H9 (cell line): ENCODE measurements around the gene MTMR12. TPM values are rescaled to one million over a fixed set of nuclear protein-coding genes. Genes with fewer than 3 reads are reported as not detected.
A peak's percentile ranks its signal among the peaks of the same experiment; 100 is the strongest.

ENCODE experiments used
- DNase-seq: peaks from one replicate; pipeline ENCODE4 v3.0.0-alpha.2; 2017
- H2AFZ ChIP-seq: one replicate; pipeline ENCODE4 v1.6.1; 2013; ENCODE audit warnings: mild to moderate bottlenecking, low read length, control low read depth, moderate library complexity
- H2AK5ac ChIP-seq: 2 replicates; pipeline ENCODE4 v1.6.1; 2013; ENCODE audit warnings: low read length, control low read depth, mixed read lengths; ENCODE audit not compliant: insufficient read length
- H2BK120ac ChIP-seq: one replicate; pipeline ENCODE4 v1.6.1; 2013; ENCODE audit warnings: low read depth, mild to moderate bottlenecking, low read length, control low read depth, inconsistent platforms; ENCODE audit not compliant: poor library complexity, severe bottlenecking
- H2BK12ac ChIP-seq: 2 replicates; pipeline ENCODE4 v1.6.1; 2013; ENCODE audit warnings: low read length, control low read depth, mixed read lengths, low read depth; ENCODE audit not compliant: insufficient read length
- H2BK15ac ChIP-seq: 2 replicates; pipeline ENCODE4 v1.6.1; 2013; ENCODE audit warnings: low read depth, low read length, control low read depth
- H2BK20ac ChIP-seq: one replicate; pipeline ENCODE4 v1.6.1; 2013; ENCODE audit warnings: low read depth, mild to moderate bottlenecking, low read length, control low read depth, inconsistent platforms; ENCODE audit not compliant: poor library complexity, severe bottlenecking
- H2BK5ac ChIP-seq: 2 replicates; pipeline ENCODE4 v1.6.1; 2013; ENCODE audit warnings: low read length, control low read depth, mixed read lengths; ENCODE audit not compliant: insufficient read length
- H3K14ac ChIP-seq: 2 replicates; pipeline ENCODE4 v1.6.1; 2013; ENCODE audit warnings: low read length, control low read depth; ENCODE audit not compliant: insufficient read depth
- H3K18ac ChIP-seq: 2 replicates; pipeline ENCODE4 v1.6.1; 2013; ENCODE audit warnings: low read depth, mild to moderate bottlenecking, mixed read lengths, low read length, control low read depth; ENCODE audit not compliant: insufficient read length
- H3K23ac ChIP-seq: 2 replicates; pipeline ENCODE4 v1.6.1; 2013; ENCODE audit warnings: low read length, control low read depth, mixed read lengths, low read depth; ENCODE audit not compliant: insufficient read length
- H3K23me2 ChIP-seq: 2 replicates; pipeline ENCODE4 v1.6.1; 2013; ENCODE audit warnings: low read depth, mild to moderate bottlenecking, mixed read lengths, low read length, control low read depth; ENCODE audit not compliant: insufficient read length, poor library complexity, severe bottlenecking
- H3K27ac ChIP-seq: 2 replicates; pipeline ENCODE4 v1.5.1; 2013; ENCODE audit warnings: low read length, control low read depth, mixed read lengths, low read depth; ENCODE audit not compliant: insufficient read length
- H3K27me3 ChIP-seq: 2 replicates; pipeline ENCODE4 v1.6.1; 2013; ENCODE audit warnings: low read length, control low read depth, inconsistent platforms; ENCODE audit not compliant: insufficient read depth
- H3K4ac ChIP-seq: 2 replicates; pipeline ENCODE4 v1.6.1; 2013; ENCODE audit warnings: low read depth, mild to moderate bottlenecking, control low read depth, inconsistent platforms, low read length, moderate library complexity
- H3K4me1 ChIP-seq: 2 replicates; pipeline ENCODE4 v1.6.1; 2013; ENCODE audit warnings: low read length, control low read depth, inconsistent platforms; ENCODE audit not compliant: insufficient read depth
- H3K4me2 ChIP-seq: 2 replicates; pipeline ENCODE4 v1.6.1; 2013; ENCODE audit warnings: low read length, control low read depth, mixed read lengths; ENCODE audit not compliant: insufficient read length, insufficient read depth
- H3K56ac ChIP-seq: 2 replicates; pipeline ENCODE4 v1.6.1; 2013; ENCODE audit warnings: low read depth, mild to moderate bottlenecking, mixed read lengths, low read length, control low read depth; ENCODE audit not compliant: insufficient read length
- H3K79me1 ChIP-seq: 2 replicates; pipeline ENCODE4 v1.6.1; 2013; ENCODE audit warnings: low read depth, mild to moderate bottlenecking, moderate library complexity, low read length, control low read depth, inconsistent platforms; ENCODE audit not compliant: insufficient read depth, poor library complexity, severe bottlenecking
- H3K79me2 ChIP-seq: 2 replicates; pipeline ENCODE4 v1.6.1; 2013; ENCODE audit warnings: low read length, control low read depth, inconsistent platforms; ENCODE audit not compliant: insufficient read depth
- H3K9ac ChIP-seq: 2 replicates; pipeline ENCODE4 v1.6.1; 2013; ENCODE audit warnings: low read length, control low read depth, mixed read lengths; ENCODE audit not compliant: insufficient read length; ENCODE audit errors: extremely low read depth
- H3K9me3 ChIP-seq: one replicate; pipeline ENCODE4 v1.6.1; 2013; ENCODE audit warnings: low read depth, low read length, inconsistent platforms; ENCODE audit not compliant: control insufficient read depth
- H3T11ph ChIP-seq: one replicate; pipeline ENCODE4 v1.6.1; 2013; ENCODE audit warnings: mild to moderate bottlenecking, low read length, control low read depth, inconsistent platforms
- H4K20me1 ChIP-seq: one replicate; pipeline ENCODE4 v1.6.1; 2013; ENCODE audit not compliant: control insufficient read depth, insufficient read length, insufficient read depth
- H4K5ac ChIP-seq: 2 replicates; pipeline ENCODE4 v1.6.1; 2013; ENCODE audit warnings: low read depth, mild to moderate bottlenecking, mixed read lengths, low read length, control low read depth; ENCODE audit not compliant: insufficient read length
- H4K8ac ChIP-seq: replicated peaks from 2 replicates; pipeline ENCODE4 v1.6.1; 2013; ENCODE audit warnings: low read length, control low read depth, mixed read lengths, low read depth; ENCODE audit not compliant: insufficient read length
- H4K91ac ChIP-seq: 2 replicates; pipeline ENCODE4 v1.6.1; 2013; ENCODE audit warnings: low read depth, mild to moderate bottlenecking, moderate library complexity, mixed read lengths, low read length, control low read depth; ENCODE audit not compliant: insufficient read length
- H3K27ac Mint-ChIP-seq, 3 experiments: 2 replicates in 2 of 3; 3 replicates in 1 of 3; pipeline ENCODE4 v1.8.0; 2020 to 2021; ENCODE audit warnings: mixed read lengths in 3 of 3, mild to moderate bottlenecking in 1 of 3, moderate library complexity in 1 of 3
- H3K27me3 Mint-ChIP-seq: 2 replicates; pipeline ENCODE4 v1.8.0; 2021; ENCODE audit warnings: low read depth, mild to moderate bottlenecking, moderate library complexity, mixed read lengths
- H3K36me3 Mint-ChIP-seq, 3 experiments: 2 replicates in 2 of 3; 3 replicates in 1 of 3; pipeline ENCODE4 v1.8.0; 2020 to 2021; ENCODE audit warnings: low read depth in 3 of 3, mixed read lengths in 3 of 3; ENCODE audit not compliant: insufficient read depth in 1 of 3
- H3K4me1 Mint-ChIP-seq, 2 experiments: 2 replicates each; pipeline ENCODE4 v1.8.0; 2020; ENCODE audit warnings: mixed read lengths in 2 of 2
- H3K4me3 Mint-ChIP-seq, 2 experiments: 2 replicates in 1 of 2; 3 replicates in 1 of 2; pipeline ENCODE4 v1.8.0; 2020 to 2021; ENCODE audit warnings: mild to moderate bottlenecking in 2 of 2, mixed read lengths in 2 of 2, moderate library complexity in 1 of 2
- H3K9me3 Mint-ChIP-seq, 2 experiments: 2 replicates in 1 of 2; 3 replicates in 1 of 2; pipeline ENCODE4 v1.8.0; 2020; ENCODE audit warnings: mild to moderate bottlenecking in 2 of 2, mixed read lengths in 2 of 2, moderate library complexity in 1 of 2
- WGBS: extraction: QIAGEN DNeasy Blood & Tissue Kit; methylation state at CpG from one replicate; pipeline ENCODE4 v1.1.7; 2013; ENCODE audit warnings: missing lambda C conversion rate, low lambda C conversion rate, mixed read lengths; ENCODE audit not compliant: insufficient read length; ENCODE audit errors: extremely low coverage; 5-methylcytosine and 5-hydroxymethylcytosine counted together
- total RNA-seq: library from RNA; stranded (reverse); gene quantifications from 2 replicates; pipeline ENCODE4 v1.2.1, GENCODE V29; 2021
- TF ChIP-seq, protein P1 (sequence below): fragments of 200-600 bp; sonication (generic); conservative IDR thresholded peaks from 3 replicates; pipeline ENCODE4 v1.8.0; 2021; ENCODE audit warnings: antibody characterized with exemption, mild to moderate bottlenecking

The MTMR12 gene
- total RNA-seq, 1 experiment from 2014 or later: 39.3 TPM

DNA sequence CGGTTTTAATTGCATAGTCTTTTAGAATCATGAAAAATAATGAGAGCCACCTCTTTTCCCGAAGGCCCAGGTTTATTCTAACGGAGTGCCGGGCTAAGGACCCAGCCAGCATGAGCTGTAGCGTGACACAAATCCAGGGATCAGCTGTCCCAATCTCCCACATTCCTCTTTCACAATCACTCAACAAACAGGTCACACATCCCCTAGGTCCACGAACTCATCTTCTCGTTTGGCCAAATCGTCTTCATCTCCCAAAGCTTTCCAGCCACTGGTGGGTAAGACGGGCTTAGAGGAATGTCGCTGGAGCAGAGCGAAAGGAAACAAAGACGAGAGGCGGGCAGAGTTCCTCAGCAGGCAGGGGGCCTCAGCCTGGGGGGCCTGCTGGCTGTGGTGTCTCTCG is 83.2 kb downstream of the MTMR12 start:
- Mint-ChIP-seq H3K36me3 (peaks cover 27 to 59% (median 52%) of the 10 kb centered on the region in 3 experiments), H3K27me3 (no peaks in the 10 kb centered on the region)

More for the DNA sequence above, 83.2 kb downstream of the MTMR12 start:
- peaks cover under 1% of the 10 kb centered on the region; the same call in 1 of the 2 replicates for H3K4me1 ChIP-seq
- no peak overlapping the region for H3K4me3 Mint-ChIP-seq
- no peak overlapping the region for H4K91ac ChIP-seq
- H2BK20ac ChIP-seq: no peak overlapping the region
- WGBS: no CpG with 5 or more reads among the region's 14 CpGs
- H2BK5ac ChIP-seq: no peak overlapping the region
- 0 out of 7 replicates have a peak overlapping the region, but pooled peaks of 1 of the 3 experiments have one; percentile 5 for H3K27ac Mint-ChIP-seq
- no peak overlapping the region for H3K14ac ChIP-seq
- no peak overlapping the region for H3K9ac ChIP-seq
- H3K23me2 ChIP-seq: no peaks in the 10 kb centered on the region
- no peak overlapping the region for H3K27ac ChIP-seq
- no peaks in the 10 kb centered on the region; a peak in 1 of 5 replicates for H3K9me3 Mint-ChIP-seq
- no peak for DNase-seq
- no peak overlapping the region for H2AK5ac ChIP-seq
- no peak overlapping the region for H3K56ac ChIP-seq
- H2BK12ac ChIP-seq: no peak overlapping the region
- H4K5ac ChIP-seq: no peak overlapping the region
- H3T11ph ChIP-seq: no peak overlapping the region
- no peak overlapping the region for H3K18ac ChIP-seq
- no peak overlapping the region for H4K8ac ChIP-seq
- H3K4me1 Mint-ChIP-seq: peaks cover 6 to 17% of the 10 kb centered on the region in 2 experiments
- no peak overlapping the region for H3K4me2 ChIP-seq
- H3K4ac ChIP-seq: no peak overlapping the region
- no peak overlapping the region for H2AFZ ChIP-seq
- H2BK15ac ChIP-seq: no peak overlapping the region
- no peaks in the 10 kb centered on the region for H3K79me1 ChIP-seq
- no peak overlapping the region for H2BK120ac ChIP-seq
- H3K23ac ChIP-seq: no peak overlapping the region
- no peaks in the 10 kb centered on the region for H3K79me2 ChIP-seq
- TF ChIP-seq, protein P1, sequence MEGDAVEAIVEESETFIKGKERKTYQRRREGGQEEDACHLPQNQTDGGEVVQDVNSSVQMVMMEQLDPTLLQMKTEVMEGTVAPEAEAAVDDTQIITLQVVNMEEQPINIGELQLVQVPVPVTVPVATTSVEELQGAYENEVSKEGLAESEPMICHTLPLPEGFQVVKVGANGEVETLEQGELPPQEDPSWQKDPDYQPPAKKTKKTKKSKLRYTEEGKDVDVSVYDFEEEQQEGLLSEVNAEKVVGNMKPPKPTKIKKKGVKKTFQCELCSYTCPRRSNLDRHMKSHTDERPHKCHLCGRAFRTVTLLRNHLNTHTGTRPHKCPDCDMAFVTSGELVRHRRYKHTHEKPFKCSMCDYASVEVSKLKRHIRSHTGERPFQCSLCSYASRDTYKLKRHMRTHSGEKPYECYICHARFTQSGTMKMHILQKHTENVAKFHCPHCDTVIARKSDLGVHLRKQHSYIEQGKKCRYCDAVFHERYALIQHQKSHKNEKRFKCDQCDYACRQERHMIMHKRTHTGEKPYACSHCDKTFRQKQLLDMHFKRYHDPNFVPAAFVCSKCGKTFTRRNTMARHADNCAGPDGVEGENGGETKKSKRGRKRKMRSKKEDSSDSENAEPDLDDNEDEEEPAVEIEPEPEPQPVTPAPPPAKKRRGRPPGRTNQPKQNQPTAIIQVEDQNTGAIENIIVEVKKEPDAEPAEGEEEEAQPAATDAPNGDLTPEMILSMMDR: no peak
- H3K27me3 ChIP-seq: no peaks in the 10 kb centered on the region
- H3K9me3 ChIP-seq: no peaks in the 10 kb centered on the region
- no peaks in the 10 kb centered on the region for H4K20me1 ChIP-seq
